ENCODE measurements around the gene TPM4. TPM values are rescaled to one million over a fixed set of nuclear protein-coding genes. Genes with fewer than 3 reads are reported as not detected.

TPM4 gene
- total and polyA plus RNA-seq, 11 donors: 49.2 to 260 (median 92.1) TPM

DNA sequence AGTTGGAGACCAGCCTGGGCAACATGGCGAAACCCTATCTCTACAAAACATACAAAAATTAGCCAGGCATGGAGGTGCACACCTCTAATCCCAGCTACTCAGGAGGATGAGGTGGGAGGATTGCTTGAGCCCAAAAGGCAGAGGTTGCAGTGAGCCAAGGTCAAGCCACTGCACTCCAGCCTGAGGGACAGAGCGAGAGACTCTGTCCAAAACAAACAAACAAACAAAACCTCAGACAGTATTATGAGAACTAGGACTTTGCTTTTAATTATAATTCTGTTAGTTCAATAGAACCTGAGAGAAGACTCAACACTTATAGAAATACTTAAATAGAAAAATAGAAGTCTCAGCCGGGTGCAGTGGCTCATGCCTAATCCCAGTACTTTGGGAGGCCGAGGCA is 31.1 kb upstream of the TPM4 start:
- ATAC-seq: no peak
- no peak for DNase-seq
- Histone ChIP-seq H3K27me3 (no peaks in the 10 kb centered on the region), H3K27ac (no peak overlapping the region), H3K9me3 (peaks cover 0 to 7% (median 0%) of the 10 kb centered on the region in 12 donors), H3K4me3 (no peak overlapping the region), H3K4me1 (peaks cover 0 to 15% (median 6%) of the 10 kb centered on the region in 12 donors), H3K36me3 (no peaks in the 10 kb centered on the region)
- intact Hi-C loops (cut with DNase I): no loop called here
- no peak for TF ChIP-seq POLR2A (IDR thresholded peaks at IDR 0.05)
- TF ChIP-seq, protein P1, sequence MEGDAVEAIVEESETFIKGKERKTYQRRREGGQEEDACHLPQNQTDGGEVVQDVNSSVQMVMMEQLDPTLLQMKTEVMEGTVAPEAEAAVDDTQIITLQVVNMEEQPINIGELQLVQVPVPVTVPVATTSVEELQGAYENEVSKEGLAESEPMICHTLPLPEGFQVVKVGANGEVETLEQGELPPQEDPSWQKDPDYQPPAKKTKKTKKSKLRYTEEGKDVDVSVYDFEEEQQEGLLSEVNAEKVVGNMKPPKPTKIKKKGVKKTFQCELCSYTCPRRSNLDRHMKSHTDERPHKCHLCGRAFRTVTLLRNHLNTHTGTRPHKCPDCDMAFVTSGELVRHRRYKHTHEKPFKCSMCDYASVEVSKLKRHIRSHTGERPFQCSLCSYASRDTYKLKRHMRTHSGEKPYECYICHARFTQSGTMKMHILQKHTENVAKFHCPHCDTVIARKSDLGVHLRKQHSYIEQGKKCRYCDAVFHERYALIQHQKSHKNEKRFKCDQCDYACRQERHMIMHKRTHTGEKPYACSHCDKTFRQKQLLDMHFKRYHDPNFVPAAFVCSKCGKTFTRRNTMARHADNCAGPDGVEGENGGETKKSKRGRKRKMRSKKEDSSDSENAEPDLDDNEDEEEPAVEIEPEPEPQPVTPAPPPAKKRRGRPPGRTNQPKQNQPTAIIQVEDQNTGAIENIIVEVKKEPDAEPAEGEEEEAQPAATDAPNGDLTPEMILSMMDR (IDR thresholded peaks at IDR 0.05): no peak
- 78 to 84% (median 81%) methylated on average over 4 of the region's 4 CpGs for WGBS, 4 donors

GRCh38 chr19:16045893-16046292 is 30.4 kb upstream of the TPM4 start:
- no peaks in the 10 kb centered on the region for H3K36me3 ChIP-seq
- intact Hi-C loops (cut with DNase I): no loop called here
- WGBS, 4 donors: 84 to 89% (median 86%) methylated on average over 4 of the region's 4 CpGs
- no peak for ATAC-seq
- H3K27me3 ChIP-seq: peaks cover 0 to 2% (median 0%) of the 10 kb centered on the region in 9 donors
- TF ChIP-seq POLR2A (IDR thresholded peaks at IDR 0.05): no peak
- TF ChIP-seq, protein P1 (IDR thresholded peaks at IDR 0.05): no peak
- peaks cover 0 to 9% (median 6%) of the 10 kb centered on the region in 12 donors for H3K4me1 ChIP-seq
- no peak overlapping the region for H3K4me3 ChIP-seq
- no peak for DNase-seq
- no peak overlapping the region for H3K27ac ChIP-seq
- H3K9me3 ChIP-seq: peaks cover 0 to 7% (median 0%) of the 10 kb centered on the region in 12 donors

DNA sequence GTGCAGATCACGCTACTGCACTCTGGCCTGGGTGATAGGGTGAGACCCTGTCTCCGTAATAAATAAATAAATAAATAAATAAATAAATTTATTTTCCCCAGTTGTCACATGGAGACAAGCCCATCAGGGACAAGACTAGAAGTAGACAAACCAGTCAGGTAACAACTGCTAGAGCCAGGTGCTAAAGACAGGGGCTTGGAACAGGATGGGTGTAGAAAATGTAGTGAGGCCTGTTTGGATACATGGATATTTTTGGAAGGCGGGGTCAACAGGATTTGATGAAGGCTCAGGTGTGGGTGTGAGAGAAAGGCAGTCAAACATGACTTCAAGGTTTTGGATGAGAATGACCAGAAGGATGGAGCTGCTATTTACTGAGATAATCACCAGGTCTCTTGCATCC is 27.7 kb upstream of the TPM4 start:
- H3K4me3 ChIP-seq: no peak overlapping the region
- no peaks in the 10 kb centered on the region for H3K4me1 ChIP-seq
- ATAC-seq: no peak
- DNase-seq: no peak
- H3K27me3 ChIP-seq: peaks cover 0 to 2% (median 0%) of the 10 kb centered on the region in 9 donors
- peaks cover 0 to 7% (median 0%) of the 10 kb centered on the region in 12 donors for H3K9me3 ChIP-seq
- intact Hi-C loops (cut with DNase I): no loop called here
- no peak overlapping the region for H3K27ac ChIP-seq
- no peaks in the 10 kb centered on the region for H3K36me3 ChIP-seq
- WGBS, 4 donors: 81 to 91% (median 84%) methylated on average over 3 of the region's 3 CpGs
- TF ChIP-seq POLR2A (IDR thresholded peaks at IDR 0.05): no peak
- TF ChIP-seq, protein P1 (IDR thresholded peaks at IDR 0.05): no peak

- H3K27ac ChIP-seq: no peak overlapping the region
- H3K4me1 ChIP-seq: no peaks in the 10 kb centered on the region
- H3K36me3 ChIP-seq: no peaks in the 10 kb centered on the region
- intact Hi-C loops (cut with DNase I): loop anchor here in 1 of 10 donors (5.0 kb wide), 1 partner anchor 56 kb away; no protein-coding TSS in a partner anchor
- WGBS, 4 donors: 33 to 44% (median 37%) methylated on average over 11 of the region's 11 CpGs
- peaks cover 0 to 9% (median 0%) of the 10 kb centered on the region in 9 donors for H3K27me3 ChIP-seq
- DNase-seq: no peak
- TF ChIP-seq, protein P1 (IDR thresholded peaks at IDR 0.05): peak in 3 of 12 donors; percentile 12 to 19 (median 16)
- TF ChIP-seq POLR2A (IDR thresholded peaks at IDR 0.05): no peak
- ATAC-seq: peak in 3 of 4 donors; percentile 29 to 79 (median 69)
- peaks cover 0 to 16% (median 0%) of the 10 kb centered on the region in 12 donors for H3K9me3 ChIP-seq
- H3K4me3 ChIP-seq: no peak overlapping the region
Observed at GRCh38 chr19:16051254-16052025, 24.9 kb upstream of the TPM4 start.

All from heart left ventricle (tissue), 16 donors.